Type B pancreatic cell (in vitro differentiated cells): ENCODE data around the gene SDR39U1. TPM values are rescaled to one million over a fixed set of nuclear protein-coding genes. Genes with fewer than 3 reads are reported as not detected.

ENCODE experiments used
- DNase-seq: peaks from one replicate; pipeline ENCODE4 v3.0.0; 2021; ENCODE audit warnings: mixed read lengths; ENCODE audit not compliant: unreplicated experiment; ENCODE audit errors: extremely low spot score
- H3K27ac Mint-ChIP-seq: 2 replicates; pipeline ENCODE4 v1.8.0; 2021; ENCODE audit warnings: mild to moderate bottlenecking, mixed read lengths
- H3K27me3 Mint-ChIP-seq: 2 replicates; pipeline ENCODE4 v1.8.0; 2021; ENCODE audit warnings: mixed read lengths
- H3K36me3 Mint-ChIP-seq: 2 replicates; pipeline ENCODE4 v1.8.0; 2021; ENCODE audit warnings: mixed read lengths
- H3K4me1 Mint-ChIP-seq: one replicate; pipeline ENCODE4 v1.8.0; 2021; ENCODE audit warnings: mixed read lengths; ENCODE audit not compliant: unreplicated experiment
- H3K4me3 Mint-ChIP-seq: 2 replicates; pipeline ENCODE4 v1.8.0; 2021; ENCODE audit warnings: mild to moderate bottlenecking, mixed read lengths
- H3K9me3 Mint-ChIP-seq: 2 replicates; pipeline ENCODE4 v1.8.0; 2021; ENCODE audit warnings: mixed read lengths
- total RNA-seq: library from RNA; stranded (reverse); gene quantifications from 2 replicates; pipeline ENCODE4 v1.2.1, GENCODE V29; 2021; ENCODE audit warnings: low replicate concordance
- TF ChIP-seq, protein P1 (sequence below): fragments of 200-600 bp; sonication (generic); conservative IDR thresholded peaks from 2 replicates; pipeline ENCODE4 v1.5.0; 2021; ENCODE audit warnings: antibody characterized with exemption, mild to moderate bottlenecking

SDR39U1 gene
- total RNA-seq, 1 donor from 2014 or later = 62.1 TPM

DNA sequence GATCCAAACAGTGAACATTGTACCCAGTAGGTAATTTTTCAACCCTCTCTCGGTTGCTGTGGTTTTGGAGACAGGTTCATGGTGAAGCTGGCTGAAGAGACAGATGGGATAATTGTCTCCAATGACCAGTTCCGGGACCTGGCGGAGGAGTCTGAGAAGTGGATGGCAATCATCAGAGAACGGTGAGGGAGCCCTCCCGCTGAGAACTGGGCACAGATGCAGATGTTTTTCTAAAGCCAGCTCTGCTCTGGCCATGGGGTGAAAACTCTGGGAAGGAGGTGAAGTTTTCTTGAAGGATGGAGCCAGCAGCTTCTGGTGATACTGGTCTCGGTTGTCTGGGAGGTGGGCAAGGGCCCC, 6.6 kb downstream of the SDR39U1 start:
- DNase-seq = no peak
- peaks cover 36% of the 10 kb centered on the region for H3K4me1 Mint-ChIP-seq

DNA sequence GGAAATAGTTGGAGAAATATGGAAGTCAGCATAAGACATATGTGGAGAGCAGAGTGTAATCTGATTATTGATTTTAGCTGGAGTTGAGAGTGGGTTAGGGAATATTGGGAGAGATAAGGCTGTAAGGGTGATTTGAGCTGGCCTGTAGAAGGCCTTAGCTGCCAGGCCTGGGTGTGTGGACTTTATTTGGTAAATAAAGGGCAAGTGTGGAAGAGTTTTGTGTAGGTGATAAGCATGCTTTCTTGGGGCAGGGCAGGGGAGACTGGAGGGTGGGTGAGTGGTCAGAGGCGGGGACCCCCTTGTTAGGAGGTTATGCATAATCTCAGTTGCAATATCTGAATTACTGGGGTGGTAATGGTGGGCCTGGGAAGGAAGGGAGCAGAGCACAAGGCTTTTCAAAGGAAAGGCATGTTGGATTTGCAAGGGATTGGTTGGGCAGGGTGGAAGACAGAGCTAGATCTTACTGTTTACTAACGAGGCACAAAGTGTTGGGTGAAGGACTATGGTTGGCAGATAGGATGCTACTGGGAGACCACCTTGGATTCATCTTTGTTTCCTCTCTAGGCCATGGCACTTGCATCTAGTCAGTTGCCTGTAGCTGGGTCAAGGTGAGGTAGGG, 7.3 kb downstream of the SDR39U1 start:
- Mint-ChIP-seq H3K36me3 (peaks cover 25% of the 10 kb centered on the region), H3K9me3 (no peaks in the 10 kb centered on the region), H3K4me1 (peaks cover 36% of the 10 kb centered on the region), H3K27me3 (no peaks in the 10 kb centered on the region), H3K27ac (peak overlapping the region; percentile 41), H3K4me3 (peak overlapping the region; percentile 2)
- no peak for DNase-seq
- TF ChIP-seq, protein P1, sequence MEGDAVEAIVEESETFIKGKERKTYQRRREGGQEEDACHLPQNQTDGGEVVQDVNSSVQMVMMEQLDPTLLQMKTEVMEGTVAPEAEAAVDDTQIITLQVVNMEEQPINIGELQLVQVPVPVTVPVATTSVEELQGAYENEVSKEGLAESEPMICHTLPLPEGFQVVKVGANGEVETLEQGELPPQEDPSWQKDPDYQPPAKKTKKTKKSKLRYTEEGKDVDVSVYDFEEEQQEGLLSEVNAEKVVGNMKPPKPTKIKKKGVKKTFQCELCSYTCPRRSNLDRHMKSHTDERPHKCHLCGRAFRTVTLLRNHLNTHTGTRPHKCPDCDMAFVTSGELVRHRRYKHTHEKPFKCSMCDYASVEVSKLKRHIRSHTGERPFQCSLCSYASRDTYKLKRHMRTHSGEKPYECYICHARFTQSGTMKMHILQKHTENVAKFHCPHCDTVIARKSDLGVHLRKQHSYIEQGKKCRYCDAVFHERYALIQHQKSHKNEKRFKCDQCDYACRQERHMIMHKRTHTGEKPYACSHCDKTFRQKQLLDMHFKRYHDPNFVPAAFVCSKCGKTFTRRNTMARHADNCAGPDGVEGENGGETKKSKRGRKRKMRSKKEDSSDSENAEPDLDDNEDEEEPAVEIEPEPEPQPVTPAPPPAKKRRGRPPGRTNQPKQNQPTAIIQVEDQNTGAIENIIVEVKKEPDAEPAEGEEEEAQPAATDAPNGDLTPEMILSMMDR = no peak

More for the DNA sequence above, 6.6 kb downstream of the SDR39U1 start:
- peaks cover 25% of the 10 kb centered on the region for H3K36me3 Mint-ChIP-seq
- TF ChIP-seq, protein P1 = no peak
- no peak overlapping the region for H3K4me3 Mint-ChIP-seq
- H3K9me3 Mint-ChIP-seq = no peaks in the 10 kb centered on the region
- no peak overlapping the region for H3K27ac Mint-ChIP-seq
- no peaks in the 10 kb centered on the region for H3K27me3 Mint-ChIP-seq

DNA sequence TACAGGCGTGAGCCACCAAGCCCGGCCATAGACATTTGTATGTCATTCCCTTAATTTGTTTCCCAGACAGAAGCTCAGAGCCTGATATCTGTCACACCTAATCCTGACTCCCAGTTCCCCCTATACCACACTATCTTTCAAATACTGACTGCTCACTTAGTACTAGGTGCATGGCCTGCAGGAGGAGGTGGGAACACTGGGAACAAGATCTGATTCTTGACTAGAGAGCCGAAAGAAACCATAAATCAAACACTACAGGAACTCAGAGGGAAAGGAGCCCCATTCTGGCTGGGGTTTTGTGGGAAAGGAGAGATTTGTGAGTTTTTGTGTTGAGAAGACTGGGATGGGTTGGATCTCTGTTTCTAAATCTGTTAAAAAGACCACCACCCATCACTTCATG, 7.9 kb downstream of the SDR39U1 start:
- DNase-seq = no peak
- H3K27ac Mint-ChIP-seq = peak overlapping the region; percentile 41
- TF ChIP-seq, protein P1 = no peak
- no peaks in the 10 kb centered on the region for H3K27me3 Mint-ChIP-seq
- H3K4me3 Mint-ChIP-seq = no peak overlapping the region
- peaks cover 36% of the 10 kb centered on the region for H3K4me1 Mint-ChIP-seq
- no peaks in the 10 kb centered on the region for H3K9me3 Mint-ChIP-seq
- peaks cover 25% of the 10 kb centered on the region for H3K36me3 Mint-ChIP-seq

DNA sequence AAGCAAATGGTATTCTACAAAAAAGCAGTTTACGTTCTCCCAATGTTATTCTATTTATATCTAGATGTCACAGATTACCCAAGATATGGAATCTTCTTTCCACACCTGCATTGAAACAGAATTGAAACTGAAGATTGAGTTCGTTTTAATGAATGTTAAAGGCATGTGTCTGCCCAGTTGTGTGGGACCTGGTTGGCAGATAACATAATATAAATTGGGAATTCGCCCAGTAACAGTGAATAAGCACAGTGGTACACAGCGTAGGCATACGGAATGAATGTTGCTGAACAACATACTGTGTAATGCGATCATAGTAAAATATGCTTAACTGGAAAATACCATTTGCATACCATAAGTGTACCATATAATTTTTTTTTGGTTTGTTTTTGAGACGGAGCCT, 8.5 kb downstream of the SDR39U1 start:
- H3K27ac Mint-ChIP-seq = no peak overlapping the region
- H3K4me3 Mint-ChIP-seq = no peak overlapping the region
- TF ChIP-seq, protein P1 = no peak
- no peak for DNase-seq
- peaks cover 36% of the 10 kb centered on the region for H3K4me1 Mint-ChIP-seq
- no peaks in the 10 kb centered on the region for H3K9me3 Mint-ChIP-seq
- H3K27me3 Mint-ChIP-seq = no peaks in the 10 kb centered on the region
- peaks cover 25% of the 10 kb centered on the region for H3K36me3 Mint-ChIP-seq

DNA sequence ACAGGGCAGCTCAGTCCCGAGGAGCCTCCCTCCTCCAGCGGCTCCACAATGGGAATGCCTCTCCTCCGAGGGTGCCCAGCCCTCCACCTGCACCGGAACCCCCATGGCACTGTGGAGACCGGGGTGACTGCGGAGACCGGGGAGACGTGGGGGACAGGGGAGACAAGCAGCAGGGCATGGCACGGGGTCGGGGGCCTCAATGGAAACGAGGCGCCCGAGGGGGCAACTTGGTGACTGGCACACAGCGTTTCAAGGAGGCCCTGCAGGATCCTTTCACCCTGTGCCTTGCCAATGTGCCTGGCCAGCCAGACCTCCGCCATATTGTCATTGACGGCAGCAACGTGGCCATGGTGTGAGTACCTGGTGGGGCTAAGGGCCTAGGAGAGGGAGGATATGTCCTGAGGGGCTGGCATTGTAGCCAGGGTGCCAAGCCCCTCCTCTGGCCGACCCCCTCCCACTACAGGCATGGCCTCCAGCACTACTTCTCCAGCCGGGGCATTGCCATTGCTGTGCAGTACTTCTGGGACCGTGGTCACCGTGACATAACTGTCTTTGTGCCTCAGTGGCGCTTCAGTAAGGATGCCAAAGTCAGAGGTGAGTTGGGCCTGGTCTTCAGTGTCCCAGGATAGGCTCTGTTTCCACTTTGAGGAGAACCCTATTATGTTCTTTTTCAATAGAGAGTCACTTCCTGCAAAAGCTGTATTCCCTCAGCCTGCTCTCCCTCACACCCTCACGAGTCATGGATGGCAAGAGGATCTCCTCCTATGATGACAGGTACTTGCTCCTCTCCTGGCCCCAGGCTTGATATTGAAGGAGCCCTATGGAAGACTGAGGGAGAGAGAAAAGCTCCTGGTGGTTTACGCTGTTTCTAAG, 10.1 kb downstream of the SDR39U1 start:
- Mint-ChIP-seq H3K36me3 (peaks cover 25% of the 10 kb centered on the region), H3K27me3 (no peaks in the 10 kb centered on the region), H3K4me1 (peaks cover 33% of the 10 kb centered on the region), H3K4me3 (peak overlapping the region; percentile 60), H3K27ac (peak overlapping the region; percentile 80), H3K9me3 (no peaks in the 10 kb centered on the region)
- DNase-seq = peak; percentile 69
- TF ChIP-seq, protein P1 = no peak
